ENCODE results near the gene FLYWCH2.

GRCh38 chr16:2937170-2937569 lies 54.2 kb downstream of the FLYWCH2 start:
- TF ChIP-seq NFRKB (IDR thresholded peaks at IDR 0.05), result no peak
- no peak for TF ChIP-seq FOXM1 (IDR thresholded peaks at IDR 0.05; ENCODE audit: borderline replicate concordance)
- TF ChIP-seq ELF4 (IDR thresholded peaks at IDR 0.05), result no peak
- no peak for TF ChIP-seq SUZ12 (IDR thresholded peaks at IDR 0.05)
- no peak for TF ChIP-seq ARNT (IDR thresholded peaks at IDR 0.05)
- TF ChIP-seq TARDBP (IDR thresholded peaks at IDR 0.05), result no peak
- no peak for TF ChIP-seq LEF1 (IDR thresholded peaks at IDR 0.05; ENCODE audit: borderline replicate concordance)

Measured in HEK293T (cell line).